GM23248 (cell line): ENCODE measurements around the gene ABCG1. TPM values are rescaled to one million over a fixed set of nuclear protein-coding genes. Genes with fewer than 3 reads are reported as not detected.

ENCODE experiments used
- DNase-seq: peaks from one replicate; pipeline ENCODE4 v3.0.0-alpha.2; 2015
- H2AFZ ChIP-seq: fragments of 200-600 bp; sonication (generic); 2 replicates; pipeline ENCODE4 v1.6.1; 2016; ENCODE audit warnings: antibody characterized with exemption
- H3F3A ChIP-seq: fragments of 200-600 bp; sonication (generic); 2 replicates; pipeline ENCODE4 v1.6.1; 2016; ENCODE audit warnings: mild to moderate bottlenecking, antibody characterized with exemption, mixed run types; ENCODE audit not compliant: insufficient read depth
- H3K27ac ChIP-seq: fragments of 200-600 bp; sonication (generic); 2 replicates; pipeline ENCODE4 v1.5.1; 2016; ENCODE audit warnings: mild to moderate bottlenecking
- H3K27me3 ChIP-seq: fragments of 200-600 bp; sonication (generic); replicated peaks from 2 replicates; pipeline ENCODE4 v1.6.1; 2016; ENCODE audit warnings: mild to moderate bottlenecking; ENCODE audit not compliant: insufficient read depth
- H3K36me3 ChIP-seq: fragments of 200-600 bp; sonication (generic); 2 replicates; pipeline ENCODE4 v1.6.1; 2016; ENCODE audit warnings: low read depth, mild to moderate bottlenecking
- H3K4me1 ChIP-seq: fragments of 200-600 bp; sonication (generic); 2 replicates; pipeline ENCODE4 v1.6.1; 2016; ENCODE audit warnings: mild to moderate bottlenecking; ENCODE audit not compliant: insufficient read depth
- H3K4me2 ChIP-seq: fragments of 200-600 bp; sonication (generic); one replicate; pipeline ENCODE4 v1.6.1; 2016; ENCODE audit warnings: mild to moderate bottlenecking; ENCODE audit not compliant: unreplicated experiment
- H3K4me3 ChIP-seq: fragments of 200-600 bp; sonication (generic); 2 replicates; pipeline ENCODE4 v1.5.1; 2016; ENCODE audit warnings: mild to moderate bottlenecking
- H3K79me2 ChIP-seq: fragments of 200-600 bp; sonication (generic); 2 replicates; pipeline ENCODE4 v1.6.1; 2016; ENCODE audit warnings: mild to moderate bottlenecking; ENCODE audit not compliant: insufficient read depth
- H3K9ac ChIP-seq: fragments of 200-600 bp; sonication (generic); 2 replicates; pipeline ENCODE4 v1.6.1; 2016; ENCODE audit warnings: mild to moderate bottlenecking
- H3K9me2 ChIP-seq: fragments of 200-600 bp; sonication (generic); 2 replicates; pipeline ENCODE4 v1.6.1; 2016; ENCODE audit warnings: mixed run types, mild to moderate bottlenecking, moderate library complexity; ENCODE audit not compliant: insufficient read depth
- H3K9me3 ChIP-seq: fragments of 200-600 bp; sonication (generic); one replicate; pipeline ENCODE4 v1.6.1; 2017; ENCODE audit warnings: low read depth
- H4K20me1 ChIP-seq: fragments of 200-600 bp; sonication (generic); 2 replicates; pipeline ENCODE4 v1.6.0; 2016; ENCODE audit not compliant: insufficient read depth
- EZH2 ChIP-seq: fragments of 200-600 bp; sonication (generic); IDR thresholded peaks from 2 replicates; pipeline ENCODE4 v1.6.1; 2018; ENCODE audit warnings: antibody characterized with exemption, mild to moderate bottlenecking; ENCODE audit not compliant: insufficient read depth, poor library complexity, severe bottlenecking
- EZH2phosphoT487 ChIP-seq: fragments of 200-600 bp; sonication (generic); IDR thresholded peaks from 2 replicates; pipeline ENCODE4 v1.6.1; 2018; ENCODE audit warnings: antibody characterized with exemption, moderate library complexity, mild to moderate bottlenecking, low read depth; ENCODE audit not compliant: insufficient read depth
- WGBS, 2 experiments: methylation state at CpG; one replicate each; pipeline ENCODE4 v1.1.6; 2015 to 2017; ENCODE audit warnings: low lambda C conversion rate in 2 of 2, low coverage in 1 of 2; ENCODE audit errors: missing lambda C conversion rate in 2 of 2; 5-methylcytosine and 5-hydroxymethylcytosine counted together
- in situ Hi-C: fragments of 300-500 bp; cut with MboI; formaldehyde crosslinking; loops from 2 replicates; pipeline ENCODE4 v1.15.0; 2020
- polyA plus RNA-seq: library from polyadenylated mRNA; unstranded; fragments of >200 nt; fragmentation: Nextera tagmentation; extraction: Ambion mirVana; gene quantifications from 2 replicates; pipeline ENCODE4 v1.2.1, GENCODE V29; 2016
- total RNA-seq: library from RNA; depleted of rRNA; stranded (reverse); fragments of >200 nt; shearing (Covaris generic); gene quantifications from 2 replicates; pipeline ENCODE4 v1.2.3, GENCODE V29; 2014

Gene ABCG1
- total and polyA plus RNA-seq, 2 experiments from 2014 or later: 0.08 TPM; not detected in 1

DNA sequence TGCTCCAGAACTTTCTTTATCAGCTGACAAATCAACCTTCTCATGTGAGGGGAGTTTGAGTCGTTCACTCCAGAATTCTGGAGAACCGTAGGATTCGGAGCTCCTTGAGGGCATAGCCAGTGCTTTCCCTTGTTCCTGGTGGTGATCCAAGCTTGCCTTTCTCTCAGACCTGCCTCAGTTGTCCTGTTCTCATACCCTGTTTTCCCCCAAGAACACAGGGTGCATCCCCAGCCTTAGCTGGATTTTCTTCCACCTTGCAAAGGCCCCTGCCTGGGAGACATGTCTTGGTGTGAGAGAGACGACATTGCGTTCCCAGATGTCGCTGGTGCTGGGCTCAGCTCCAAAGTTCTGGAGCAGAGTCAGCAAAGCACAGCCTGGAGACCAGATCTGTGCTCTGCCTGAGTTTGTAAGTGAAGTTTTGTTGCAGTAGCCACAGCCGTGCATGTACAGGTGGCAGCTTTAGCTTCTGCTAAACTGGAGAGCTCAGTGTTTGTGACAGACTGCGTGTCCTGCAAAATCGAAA, 40.0 kb downstream of the ABCG1 start:
- Histone ChIP-seq H3K9ac (no peak overlapping the region), H3K9me2 (no peaks in the 10 kb centered on the region), H3K9me3 (no peaks in the 10 kb centered on the region), H3K36me3 (no peaks in the 10 kb centered on the region), H3F3A (no peaks in the 10 kb centered on the region), H4K20me1 (no peaks in the 10 kb centered on the region), H3K27me3 (peaks cover 15% of the 10 kb centered on the region), H3K4me1 (no peaks in the 10 kb centered on the region), H3K79me2 (no peaks in the 10 kb centered on the region), H3K4me2 (no peak overlapping the region), H3K4me3 (no peak overlapping the region), H2AFZ (no peak overlapping the region), H3K27ac (no peak overlapping the region)
- WGBS, 2 experiments: 17 to 22% methylated on average over 9 of the region's 9 CpGs
- in situ Hi-C loops: no loop called here
- no peak for TF ChIP-seq EZH2phosphoT487
- TF ChIP-seq EZH2: no peak
- no peak for DNase-seq

DNA sequence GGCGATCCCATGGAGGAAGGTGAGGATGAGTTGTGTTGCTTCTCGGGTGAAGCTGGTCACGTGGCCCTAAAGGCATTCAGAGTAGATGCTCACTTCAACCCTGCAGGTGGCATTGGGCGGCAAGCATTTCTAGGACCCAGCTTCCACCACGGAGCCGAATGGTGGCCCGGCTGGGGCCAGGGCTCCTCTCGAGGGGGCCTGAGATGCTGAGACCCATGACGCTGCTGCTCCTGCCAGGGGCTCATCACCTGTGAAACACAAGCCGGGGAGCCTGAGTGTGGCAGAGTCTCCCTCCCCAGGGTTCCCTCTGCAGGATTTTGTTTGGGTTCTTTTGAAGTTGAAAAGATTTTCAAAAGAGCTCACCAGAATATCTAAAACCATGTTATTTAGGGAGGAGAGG, 41.2 kb downstream of the ABCG1 start:
- Histone ChIP-seq H3K27me3 (peaks cover 15% of the 10 kb centered on the region), H3K9me2 (no peaks in the 10 kb centered on the region), H3K9me3 (no peaks in the 10 kb centered on the region), H3K36me3 (no peaks in the 10 kb centered on the region), H2AFZ (no peak overlapping the region), H3F3A (no peaks in the 10 kb centered on the region), H3K79me2 (no peaks in the 10 kb centered on the region), H3K9ac (no peak overlapping the region), H3K4me2 (no peak overlapping the region), H4K20me1 (no peaks in the 10 kb centered on the region), H3K27ac (no peak overlapping the region), H3K4me3 (no peak overlapping the region), H3K4me1 (no peaks in the 10 kb centered on the region)
- no peak for DNase-seq
- 55 to 57% methylated on average over 10 of the region's 10 CpGs for WGBS, 2 experiments
- in situ Hi-C loops: no loop called here
- TF ChIP-seq EZH2: no peak
- TF ChIP-seq EZH2phosphoT487: no peak

GRCh38 chr21:42261829-42262200, 42.9 kb downstream of the ABCG1 start:
- no peaks in the 10 kb centered on the region for H3K9me3 ChIP-seq
- TF ChIP-seq EZH2phosphoT487 (no peak), EZH2 (no peak)
- no peak overlapping the region for H3K27ac ChIP-seq
- H4K20me1 ChIP-seq: no peaks in the 10 kb centered on the region
- H3K4me1 ChIP-seq: no peaks in the 10 kb centered on the region
- no peak overlapping the region for H3K9ac ChIP-seq
- H3K27me3 ChIP-seq: peaks cover 8% of the 10 kb centered on the region
- H3K79me2 ChIP-seq: no peaks in the 10 kb centered on the region
- in situ Hi-C loops: no loop called here
- 59 to 64% methylated on average over 7 of the region's 7 CpGs for WGBS, 2 experiments
- no peaks in the 10 kb centered on the region for H3F3A ChIP-seq
- no peak overlapping the region for H3K4me2 ChIP-seq
- no peaks in the 10 kb centered on the region for H3K36me3 ChIP-seq
- no peak for DNase-seq
- no peak overlapping the region for H2AFZ ChIP-seq
- H3K9me2 ChIP-seq: no peaks in the 10 kb centered on the region
- no peak overlapping the region for H3K4me3 ChIP-seq

- Histone ChIP-seq H3K4me3 (no peak overlapping the region), H3K4me2 (no peak overlapping the region), H2AFZ (no peak overlapping the region), H3K27ac (no peak overlapping the region), H3K36me3 (no peaks in the 10 kb centered on the region), H3K4me1 (no peaks in the 10 kb centered on the region), H3K27me3 (peaks cover 8% of the 10 kb centered on the region), H3K9ac (no peak overlapping the region), H3K9me2 (no peaks in the 10 kb centered on the region), H3K9me3 (no peaks in the 10 kb centered on the region), H4K20me1 (no peaks in the 10 kb centered on the region), H3K79me2 (no peaks in the 10 kb centered on the region), H3F3A (no peaks in the 10 kb centered on the region)
- TF ChIP-seq EZH2phosphoT487: no peak
- TF ChIP-seq EZH2: no peak
- peak; percentile 22 for DNase-seq
- 64 to 72% methylated on average over 11 of the region's 11 CpGs for WGBS, 2 experiments
- in situ Hi-C loops: no loop called here
Measured at GRCh38 chr21:42262831-42263231, 43.9 kb downstream of the ABCG1 start.

DNA sequence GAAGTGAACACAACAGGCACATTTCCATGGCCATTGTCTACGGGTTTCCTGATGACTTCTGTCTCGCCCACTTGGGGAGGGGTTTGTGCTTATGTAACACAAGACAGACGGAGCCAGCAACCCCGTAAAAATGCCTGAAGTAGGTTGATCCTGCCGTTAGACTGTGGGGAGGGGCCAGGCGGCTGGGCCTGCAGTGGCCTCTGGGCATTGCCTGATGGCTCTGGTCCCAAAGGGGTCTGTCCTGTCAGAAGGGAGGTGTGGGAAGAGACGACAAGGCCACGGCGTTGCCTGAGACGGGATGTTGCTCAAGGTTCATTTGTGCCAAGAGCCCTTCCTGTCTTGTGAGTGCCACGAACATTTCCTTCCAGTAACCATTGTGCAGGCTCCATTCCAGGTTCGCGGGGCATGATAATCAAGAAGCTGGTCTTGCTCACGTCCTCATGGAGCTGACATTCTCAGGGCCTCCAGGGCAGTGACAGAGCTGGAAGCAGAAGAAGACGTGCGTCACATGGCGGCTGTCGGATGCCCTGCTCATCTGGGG, 44.7 kb downstream of the ABCG1 start:
- H3K36me3 ChIP-seq: no peaks in the 10 kb centered on the region
- H3F3A ChIP-seq: no peaks in the 10 kb centered on the region
- no peak overlapping the region for H2AFZ ChIP-seq
- no peaks in the 10 kb centered on the region for H3K4me1 ChIP-seq
- no peaks in the 10 kb centered on the region for H3K9me3 ChIP-seq
- H3K4me2 ChIP-seq: no peak overlapping the region
- peaks cover 8% of the 10 kb centered on the region for H3K27me3 ChIP-seq
- no peaks in the 10 kb centered on the region for H4K20me1 ChIP-seq
- no peaks in the 10 kb centered on the region for H3K79me2 ChIP-seq
- no peak overlapping the region for H3K9ac ChIP-seq
- in situ Hi-C loops: no loop called here
- no peak for DNase-seq
- TF ChIP-seq EZH2: no peak
- H3K4me3 ChIP-seq: no peak overlapping the region
- 35 to 36% methylated on average over 18 of the region's 18 CpGs for WGBS, 2 experiments
- H3K9me2 ChIP-seq: no peaks in the 10 kb centered on the region
- H3K27ac ChIP-seq: no peak overlapping the region
